ENCODE measurements around the gene AFTPH.

- TF ChIP-seq, protein P1, sequence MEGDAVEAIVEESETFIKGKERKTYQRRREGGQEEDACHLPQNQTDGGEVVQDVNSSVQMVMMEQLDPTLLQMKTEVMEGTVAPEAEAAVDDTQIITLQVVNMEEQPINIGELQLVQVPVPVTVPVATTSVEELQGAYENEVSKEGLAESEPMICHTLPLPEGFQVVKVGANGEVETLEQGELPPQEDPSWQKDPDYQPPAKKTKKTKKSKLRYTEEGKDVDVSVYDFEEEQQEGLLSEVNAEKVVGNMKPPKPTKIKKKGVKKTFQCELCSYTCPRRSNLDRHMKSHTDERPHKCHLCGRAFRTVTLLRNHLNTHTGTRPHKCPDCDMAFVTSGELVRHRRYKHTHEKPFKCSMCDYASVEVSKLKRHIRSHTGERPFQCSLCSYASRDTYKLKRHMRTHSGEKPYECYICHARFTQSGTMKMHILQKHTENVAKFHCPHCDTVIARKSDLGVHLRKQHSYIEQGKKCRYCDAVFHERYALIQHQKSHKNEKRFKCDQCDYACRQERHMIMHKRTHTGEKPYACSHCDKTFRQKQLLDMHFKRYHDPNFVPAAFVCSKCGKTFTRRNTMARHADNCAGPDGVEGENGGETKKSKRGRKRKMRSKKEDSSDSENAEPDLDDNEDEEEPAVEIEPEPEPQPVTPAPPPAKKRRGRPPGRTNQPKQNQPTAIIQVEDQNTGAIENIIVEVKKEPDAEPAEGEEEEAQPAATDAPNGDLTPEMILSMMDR (IDR thresholded peaks at IDR 0.05; ENCODE audit: borderline replicate concordance, extremely low read depth, low read length, poor library complexity, severe bottlenecking) = no peak
- no peak for TF ChIP-seq EZH2 (IDR thresholded peaks at IDR 0.05; ENCODE audit: borderline replicate concordance, low read depth, low read length, severe bottlenecking)
These were observed 34.9 kb upstream of the AFTPH start for GRCh38 chr2:64489081-64489751.

Measured in DND-41 (cell line).